ENCODE measurements around the gene GMEB2.
A peak's percentile ranks its signal among the peaks of the same experiment; 100 is the strongest.
"Not testable (repeated sequence)": the region's sequence is repeated elsewhere in the genome, so short reads cannot be mapped to it uniquely, and the experiment has no call there.

GMEB2 gene

DNA sequence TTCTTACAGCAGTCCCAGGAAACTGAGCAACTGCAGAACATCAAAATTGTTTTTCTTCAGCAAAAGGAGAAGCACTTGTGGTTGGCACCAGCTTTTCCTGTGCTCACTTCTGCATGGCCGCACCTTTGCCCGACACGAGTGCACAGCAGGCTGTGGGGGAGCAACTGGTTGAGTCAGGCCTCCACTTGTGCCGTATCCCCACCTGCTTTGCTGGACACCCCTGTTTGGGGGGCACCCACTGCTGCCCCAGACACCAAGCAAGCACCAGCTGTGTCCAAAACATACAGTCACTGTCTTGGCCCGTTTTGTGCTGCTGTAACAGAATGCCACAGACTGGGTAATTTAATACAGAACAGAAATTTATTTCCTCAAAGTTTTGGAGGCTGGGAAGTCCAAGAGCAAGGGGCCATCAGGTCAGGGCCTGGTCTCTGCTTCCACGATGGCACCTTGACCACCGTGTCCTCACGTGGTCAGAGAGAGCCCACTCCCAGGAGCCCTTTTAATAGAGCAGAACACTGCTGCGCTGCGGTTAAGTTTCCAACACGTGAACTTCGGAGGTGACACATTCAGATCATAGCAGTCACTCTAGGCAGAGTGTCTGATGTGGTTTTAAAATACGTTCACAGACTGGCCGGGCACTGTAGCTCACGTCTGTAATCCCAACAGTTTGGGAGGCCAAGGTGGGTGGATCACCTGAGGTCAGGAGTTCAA, 8.7 kb upstream of the GMEB2 start:
- no peak for DNase-seq

DNA sequence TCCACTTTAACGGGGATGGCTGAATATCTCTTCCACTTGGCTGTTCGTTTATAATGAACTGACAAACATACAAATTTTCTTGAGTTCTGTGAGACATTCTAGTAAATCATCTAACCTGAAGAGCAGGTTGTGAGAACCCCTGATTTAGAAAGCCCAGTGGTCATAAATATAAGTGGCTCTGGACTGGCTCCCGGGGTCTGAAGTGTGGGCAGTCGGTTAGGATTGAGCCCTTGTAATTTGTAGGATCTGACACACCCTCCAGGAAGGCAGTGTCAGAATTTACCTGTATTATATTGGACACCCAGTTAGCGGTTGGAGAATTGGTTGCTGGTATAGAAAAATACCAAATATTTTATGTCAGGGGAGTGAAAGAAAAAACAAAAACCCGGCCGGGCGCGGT, 6.8 kb upstream of the GMEB2 start:
- no peak for DNase-seq

DNA sequence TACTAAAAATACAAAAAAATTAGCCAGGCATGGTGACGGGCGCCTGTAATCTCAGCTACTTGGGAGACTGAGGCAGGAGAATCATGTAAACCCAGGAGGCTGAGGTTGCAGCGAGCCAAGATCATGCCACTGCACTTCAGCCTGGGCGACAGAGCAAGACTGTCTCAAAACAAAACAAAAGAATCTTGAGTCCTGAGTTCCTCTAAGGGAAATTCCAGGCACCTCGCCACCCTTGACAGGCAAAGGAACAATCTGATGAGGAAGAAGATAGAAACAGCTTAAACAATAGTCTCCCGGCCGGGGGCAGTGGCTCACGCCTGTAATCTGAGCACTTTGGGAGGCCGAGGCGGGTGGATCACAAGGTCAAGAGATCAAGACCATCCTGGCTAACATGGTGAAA, 4.5 kb upstream of the GMEB2 start:
- DNase-seq = not testable (repeated sequence)

DNA sequence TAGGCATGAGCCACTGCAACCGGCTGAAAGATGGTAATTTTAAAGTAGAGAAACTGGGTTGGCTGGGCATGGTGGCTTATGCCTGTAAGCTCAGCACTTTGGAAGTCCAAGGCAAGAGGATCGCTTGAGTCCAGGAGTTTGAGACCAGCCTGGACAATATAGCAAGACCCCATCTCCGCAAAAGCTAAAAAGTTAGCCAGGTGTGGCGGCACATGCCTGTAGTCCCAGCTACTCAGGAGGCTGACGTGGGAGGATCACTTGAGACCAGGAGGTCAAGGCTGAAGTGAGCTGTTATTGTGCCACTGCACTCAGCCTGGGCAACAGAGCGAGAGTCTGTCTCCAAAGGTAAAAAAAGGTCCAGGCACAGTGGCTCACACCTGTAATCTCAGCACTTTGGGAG, 4.1 kb upstream of the GMEB2 start:
- DNase-seq = not testable (repeated sequence)

DNA sequence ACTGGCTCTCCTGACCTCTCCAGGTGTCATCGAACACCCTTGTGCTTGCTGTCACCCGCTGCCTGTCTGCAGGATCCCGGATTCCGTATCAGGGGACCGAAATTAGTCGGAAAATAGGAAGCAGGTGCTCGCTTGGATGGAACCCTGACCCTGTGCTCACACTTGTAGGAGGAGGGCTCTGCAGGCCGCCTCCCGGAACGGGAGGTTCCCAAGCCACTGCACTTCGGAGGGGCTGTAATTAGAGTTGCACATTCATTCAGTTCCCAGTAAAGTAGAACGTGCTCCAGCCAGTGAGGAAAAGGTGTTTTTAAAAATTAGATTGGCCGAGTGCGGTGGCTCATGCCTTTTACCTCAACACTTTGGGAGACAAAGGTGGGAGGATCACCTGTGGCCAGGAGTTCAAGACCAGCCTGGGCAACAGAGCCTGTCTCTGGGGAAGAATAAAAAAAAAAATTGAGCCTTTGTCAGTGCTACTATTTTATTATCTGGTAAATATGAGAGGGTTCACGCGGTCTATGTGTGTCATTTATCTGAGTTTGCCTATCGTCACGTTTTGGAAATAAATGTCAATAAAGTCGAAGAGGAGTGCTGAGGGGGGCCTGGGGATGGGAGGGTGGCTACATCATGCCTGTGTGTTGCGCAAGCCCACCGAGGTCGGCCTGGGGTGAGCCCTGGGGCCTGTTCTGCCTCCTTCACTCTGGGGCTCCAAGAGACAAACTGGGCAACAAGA, 1.5 kb upstream of the GMEB2 start:
- DNase-seq = no peak

DNA sequence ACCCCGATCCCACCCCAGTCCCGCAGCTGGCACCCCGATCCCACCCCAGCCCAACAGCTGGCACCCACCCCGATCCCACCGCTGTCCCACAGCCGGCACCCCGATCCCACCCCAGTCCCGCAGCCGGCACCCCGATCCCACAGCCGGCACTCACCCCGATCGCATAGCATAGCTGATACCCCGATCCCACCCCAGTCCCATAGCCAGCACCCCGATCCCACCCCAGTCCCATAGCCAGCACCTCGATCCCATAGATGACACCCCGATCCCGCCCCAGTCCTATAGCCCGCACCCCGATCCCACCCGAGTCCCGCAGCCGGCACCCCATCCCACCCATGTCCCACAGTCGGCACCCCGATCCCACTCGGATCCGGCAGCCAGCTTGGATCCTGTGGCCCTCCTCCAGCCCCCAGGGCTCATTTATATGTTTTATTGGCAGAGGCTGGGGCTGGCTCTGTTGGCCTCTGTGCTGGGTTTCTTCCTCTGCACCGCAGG, 897 bp upstream of the GMEB2 start:
- DNase-seq = no peak

DNA sequence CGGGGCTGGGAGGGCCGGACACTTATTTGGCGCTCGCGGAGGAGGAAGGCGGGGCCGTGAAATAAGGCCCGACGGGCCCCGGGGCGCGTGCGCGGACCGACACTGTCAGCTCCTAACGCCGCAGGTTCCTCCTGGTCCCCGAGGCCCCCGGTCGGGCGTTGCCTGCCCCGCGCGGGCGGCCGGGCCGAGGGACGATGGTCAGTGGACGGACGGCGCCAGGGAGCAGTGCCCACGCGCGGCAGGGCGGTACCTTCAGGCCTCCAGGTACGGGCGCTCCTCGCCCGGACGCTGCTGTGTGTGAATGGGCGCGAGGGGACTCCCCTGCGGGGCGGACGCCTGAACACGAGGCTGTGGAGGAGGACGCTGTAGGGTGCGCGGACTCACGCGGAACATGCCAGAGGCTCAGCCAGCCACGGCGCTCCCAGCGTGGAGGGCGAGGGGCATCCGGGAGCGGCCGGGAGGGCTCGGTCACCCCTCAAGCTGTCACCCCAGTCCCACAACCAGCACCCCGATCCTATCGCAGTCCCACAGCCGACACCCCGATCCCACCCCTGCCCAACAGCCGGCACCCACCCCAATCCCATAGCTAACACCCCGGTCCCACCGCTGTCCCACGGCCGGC, 339 bp upstream of the GMEB2 start:
- DNase-seq = peak; percentile 96

DNA sequence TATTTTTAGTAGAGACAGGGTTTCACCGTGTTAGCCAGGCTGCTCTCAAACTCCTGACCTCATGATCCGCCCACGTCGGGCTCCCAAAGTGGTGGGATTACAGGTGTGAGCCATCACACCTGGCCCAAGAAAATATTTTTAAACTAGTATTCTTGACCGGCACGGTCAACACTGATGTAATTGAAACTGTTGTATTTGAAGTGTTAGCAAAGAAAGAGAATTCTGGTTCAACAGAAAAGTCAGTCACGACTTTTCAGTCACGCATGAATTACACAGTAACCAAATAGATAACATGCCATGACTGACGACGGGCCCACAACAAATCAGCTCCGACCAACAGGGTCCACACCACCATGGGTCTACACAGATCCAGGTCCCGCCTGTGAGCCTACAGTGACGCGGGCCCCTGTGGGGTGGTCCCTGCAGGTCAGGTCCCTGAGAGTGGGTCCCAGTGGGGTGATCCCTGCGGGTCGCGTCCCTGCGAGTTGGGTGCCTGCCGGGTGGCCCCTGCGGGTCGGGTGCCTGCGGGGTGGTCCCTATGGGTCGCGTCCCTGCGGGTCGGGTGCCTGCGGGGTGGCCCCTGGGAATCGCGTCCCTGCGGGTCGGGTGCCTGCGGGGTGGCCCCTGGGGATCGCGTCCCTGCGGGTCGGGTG, 1.0 kb downstream of the GMEB2 start:
- DNase-seq = no peak

DNA sequence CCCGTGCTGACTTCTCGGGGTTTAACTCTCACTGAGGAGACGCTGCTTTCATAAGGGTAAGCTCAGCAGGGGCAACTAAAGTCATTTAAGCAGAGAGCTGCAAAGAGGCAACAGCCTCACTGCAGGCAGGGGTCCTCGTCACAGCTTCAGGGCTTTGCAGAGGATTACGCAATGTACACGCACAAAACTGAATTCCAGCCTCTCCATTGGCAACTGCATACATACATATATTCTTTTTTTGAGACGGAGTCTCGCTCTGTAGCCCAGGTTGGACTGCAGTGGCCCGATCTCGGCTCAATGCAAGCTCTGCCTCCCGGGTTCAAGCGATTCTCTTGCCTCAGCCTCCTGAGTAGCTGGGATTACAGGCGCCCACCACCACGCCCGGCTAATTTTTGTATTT, 2.4 kb downstream of the GMEB2 start:
- DNase-seq = no peak

DNA sequence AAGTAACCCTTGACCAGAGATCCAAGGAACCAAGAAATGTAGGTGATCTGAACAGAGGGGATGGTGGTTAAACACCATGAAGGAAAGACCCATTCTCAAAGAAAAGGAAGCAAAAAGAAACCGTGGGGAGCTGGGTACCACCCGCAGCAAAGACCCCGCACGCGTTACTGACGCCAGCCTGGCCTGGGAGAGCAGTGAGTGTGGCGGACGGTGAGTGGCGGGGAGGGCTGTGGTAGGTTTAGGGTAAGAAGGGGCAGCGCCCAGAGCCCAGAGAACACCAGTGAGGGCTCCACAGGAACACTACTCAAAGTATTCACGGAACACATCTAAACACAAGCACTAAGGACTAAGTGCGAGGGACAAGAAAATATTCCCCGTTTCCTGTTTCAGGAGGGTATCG, 4.2 kb downstream of the GMEB2 start:
- no peak for DNase-seq

DNA sequence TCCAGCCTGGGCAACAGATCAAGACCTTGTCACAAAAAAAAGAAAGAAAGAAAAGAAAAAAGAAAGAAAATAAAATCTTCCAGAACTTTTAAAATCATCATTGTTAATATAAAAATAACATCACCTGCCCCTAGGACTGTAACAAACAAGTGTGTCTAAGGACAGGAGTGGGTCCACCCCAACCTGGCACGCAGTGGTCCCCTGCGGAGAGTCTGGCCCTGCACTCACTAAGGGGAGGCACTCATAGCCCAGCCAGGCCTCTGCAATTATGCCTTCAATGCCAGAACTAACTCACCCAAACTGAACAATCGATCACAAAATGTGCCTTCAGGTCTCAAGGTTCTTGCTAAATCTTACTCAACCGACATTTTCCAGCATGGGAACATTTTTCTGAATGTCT, 4.8 kb downstream of the GMEB2 start:
- no peak for DNase-seq

DNA sequence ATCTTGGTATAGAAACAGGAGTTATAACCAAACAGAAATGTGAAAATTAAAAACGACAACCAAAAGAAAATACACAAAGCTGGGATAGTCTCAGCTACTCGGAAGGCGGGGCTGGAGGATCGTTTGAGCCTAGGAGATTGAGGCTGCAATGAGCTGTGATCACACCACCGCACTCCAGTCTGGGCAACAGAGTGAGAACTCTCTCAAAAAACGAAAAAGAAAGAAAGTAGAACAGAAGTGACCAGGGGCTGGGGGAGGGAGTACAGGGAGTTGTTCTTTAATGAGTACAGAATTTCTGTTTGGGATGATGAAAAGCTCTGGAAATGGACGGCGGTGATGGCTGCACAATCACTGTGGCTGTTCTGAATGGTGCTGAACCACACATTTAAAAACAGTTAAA, 5.9 kb downstream of the GMEB2 start:
- no peak for DNase-seq

DNA sequence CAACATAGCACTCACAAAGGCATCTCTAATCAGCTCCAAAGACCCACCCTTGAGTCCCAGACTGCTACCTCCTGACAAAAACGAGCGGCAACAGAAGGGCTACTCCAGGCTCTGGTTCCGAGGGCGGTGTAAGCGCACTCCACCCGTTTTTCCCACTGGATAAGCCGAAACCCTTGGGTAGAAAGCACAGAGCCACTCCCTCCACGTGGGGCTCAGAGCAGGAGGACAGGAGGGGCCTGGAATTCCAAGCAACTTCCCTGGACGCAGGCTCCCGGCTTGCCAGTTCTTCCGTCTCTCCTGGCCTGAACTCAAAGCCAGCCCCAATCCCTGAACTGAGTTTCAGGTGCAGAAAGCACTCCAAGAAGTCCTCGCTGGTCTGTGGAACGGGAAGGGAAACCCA, 7.4 kb downstream of the GMEB2 start:
- no peak for DNase-seq

DNA sequence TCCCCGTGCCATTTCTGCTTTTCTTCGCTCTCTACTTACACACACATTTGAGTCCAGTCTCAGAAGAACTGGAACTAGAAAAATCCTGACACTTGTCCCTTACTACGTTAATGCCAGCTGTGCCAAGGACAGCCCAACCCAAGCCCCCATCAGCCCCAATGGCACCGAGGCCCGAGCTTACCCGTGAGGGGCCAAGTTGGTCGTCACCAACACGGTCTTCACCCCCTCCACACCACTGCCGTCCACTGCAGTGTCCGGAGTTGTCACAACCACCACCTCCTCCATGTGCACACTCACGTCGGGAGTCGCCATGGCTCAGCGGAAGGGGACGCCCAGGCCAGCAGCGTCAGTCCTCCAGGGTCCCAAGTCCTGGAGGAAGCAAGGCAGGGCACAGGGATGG, 7.8 kb downstream of the GMEB2 start:
- no peak for DNase-seq

DNA sequence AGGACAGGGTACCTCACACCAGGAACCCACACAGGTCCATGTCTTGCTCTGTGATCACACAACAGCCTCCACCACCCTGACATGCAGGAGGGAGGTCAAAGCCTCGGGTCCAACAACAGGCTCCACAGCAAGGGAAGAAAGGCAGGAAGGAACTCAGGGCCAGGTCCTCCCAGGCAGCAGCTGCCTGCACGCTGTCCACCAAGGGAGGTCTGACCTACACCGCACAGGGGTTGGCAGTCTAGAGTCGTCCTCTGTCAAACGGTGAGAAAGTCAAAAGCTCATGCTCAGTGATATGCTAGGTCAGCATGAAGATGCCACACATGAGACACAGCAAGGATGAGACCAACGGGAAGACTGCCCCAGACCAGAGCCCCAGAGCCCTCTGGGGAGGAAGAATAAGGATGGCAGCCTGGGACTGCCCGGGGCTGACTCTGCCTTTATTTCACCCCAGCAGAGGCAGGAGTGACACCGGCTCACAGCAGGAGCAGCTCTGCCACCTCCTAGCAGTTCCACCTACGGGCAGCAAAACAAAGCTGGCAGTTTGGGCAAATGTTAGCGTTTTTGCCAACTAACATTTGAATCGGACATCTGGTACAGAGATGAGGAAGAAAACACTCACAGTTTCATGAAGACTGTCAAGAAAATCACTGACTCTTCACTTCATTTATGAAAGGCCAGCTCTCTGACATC, 8.5 kb downstream of the GMEB2 start:
- DNase-seq = no peak

DNA sequence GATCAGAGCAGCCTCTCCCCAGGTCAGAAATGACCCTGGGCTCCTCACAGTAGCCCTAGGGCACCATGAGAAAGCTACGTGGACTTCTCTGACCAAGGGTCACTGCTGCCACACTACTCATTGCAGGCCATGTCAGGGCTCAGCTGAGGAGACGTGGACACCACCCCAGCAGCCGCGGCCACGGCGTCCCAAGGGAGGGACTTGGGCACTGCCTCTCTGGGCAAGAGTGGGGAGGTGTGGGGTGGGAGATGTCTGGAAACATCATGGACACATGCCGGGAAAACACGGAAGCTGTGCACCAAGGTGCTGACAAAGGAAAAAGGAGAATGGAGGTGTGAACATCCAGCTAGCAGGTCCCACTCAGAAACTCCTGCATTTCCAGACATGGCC, 9.0 kb downstream of the GMEB2 start:
- no peak for DNase-seq

DNA sequence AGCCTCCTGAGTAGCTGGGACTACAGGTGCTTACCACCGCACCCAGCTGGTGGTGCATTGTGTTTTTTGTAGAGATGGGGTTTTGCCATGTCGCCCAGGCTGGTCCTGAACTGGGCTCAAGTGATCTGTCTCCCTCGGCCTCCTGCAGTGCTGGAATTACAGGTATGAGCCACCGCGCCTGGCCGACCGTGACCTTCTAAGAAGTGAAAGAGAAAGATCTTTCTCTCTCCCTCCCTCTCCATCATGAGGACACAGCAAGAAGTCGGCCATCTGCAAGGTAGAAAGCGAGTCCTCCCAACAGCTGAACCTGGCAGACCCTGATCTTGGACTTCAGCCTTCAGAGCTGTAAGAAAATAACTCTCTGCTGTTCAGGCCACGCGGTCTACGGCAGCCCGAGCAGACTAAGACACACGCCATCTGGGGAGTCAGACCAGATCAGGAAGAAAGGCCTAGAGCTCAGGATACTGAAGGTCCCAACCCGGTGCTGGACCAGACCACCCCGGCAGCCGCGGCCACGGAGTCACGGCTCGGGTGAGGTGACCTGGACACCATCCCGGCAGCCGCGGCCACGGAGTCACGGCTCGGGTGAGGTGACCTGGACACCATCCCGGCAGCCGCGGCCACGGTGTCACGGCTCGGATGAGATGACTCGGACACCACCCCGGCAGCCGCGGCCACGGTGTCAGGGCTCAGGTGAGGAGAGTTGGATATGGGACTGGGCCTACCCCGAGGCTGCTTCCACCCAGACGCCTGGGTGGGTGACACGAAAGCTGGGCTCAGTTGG, 9.6 kb downstream of the GMEB2 start:
- DNase-seq = no peak

DNA sequence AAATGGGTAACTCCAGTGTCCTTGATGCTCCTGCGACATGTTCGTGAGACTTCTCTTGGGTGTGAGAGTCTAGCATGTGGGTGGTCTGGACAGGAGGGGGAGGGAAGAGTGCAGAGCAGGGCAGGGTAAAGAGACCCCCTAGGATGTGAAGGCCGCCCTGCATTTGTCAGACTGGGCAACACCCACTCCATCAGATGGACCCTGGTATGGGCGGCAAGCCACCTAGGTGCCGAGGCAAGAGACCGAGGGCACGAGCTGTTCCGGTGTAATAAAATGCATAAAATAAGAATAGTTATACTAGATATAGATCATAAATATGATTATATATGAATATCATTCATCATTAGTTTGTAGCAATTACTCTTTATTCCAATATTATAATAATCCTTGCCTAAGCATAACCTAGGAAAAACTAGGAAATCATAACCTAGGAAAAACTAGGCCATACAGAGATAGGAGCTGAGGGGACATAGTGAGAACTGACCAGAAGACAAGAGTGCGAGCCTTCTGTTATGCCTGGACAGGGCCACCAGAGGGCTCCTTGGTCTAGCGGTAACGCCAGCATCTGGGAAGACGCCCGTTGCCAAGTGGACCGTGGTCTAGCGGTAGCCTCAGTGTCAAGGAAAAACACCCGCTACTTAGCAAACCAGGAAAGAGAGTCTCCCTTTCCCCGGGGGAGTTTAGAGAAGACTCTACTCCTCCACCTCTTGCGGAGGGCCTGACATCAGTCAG, 12.9 kb downstream of the GMEB2 start:
- DNase-seq = not testable (repeated sequence)

DNA sequence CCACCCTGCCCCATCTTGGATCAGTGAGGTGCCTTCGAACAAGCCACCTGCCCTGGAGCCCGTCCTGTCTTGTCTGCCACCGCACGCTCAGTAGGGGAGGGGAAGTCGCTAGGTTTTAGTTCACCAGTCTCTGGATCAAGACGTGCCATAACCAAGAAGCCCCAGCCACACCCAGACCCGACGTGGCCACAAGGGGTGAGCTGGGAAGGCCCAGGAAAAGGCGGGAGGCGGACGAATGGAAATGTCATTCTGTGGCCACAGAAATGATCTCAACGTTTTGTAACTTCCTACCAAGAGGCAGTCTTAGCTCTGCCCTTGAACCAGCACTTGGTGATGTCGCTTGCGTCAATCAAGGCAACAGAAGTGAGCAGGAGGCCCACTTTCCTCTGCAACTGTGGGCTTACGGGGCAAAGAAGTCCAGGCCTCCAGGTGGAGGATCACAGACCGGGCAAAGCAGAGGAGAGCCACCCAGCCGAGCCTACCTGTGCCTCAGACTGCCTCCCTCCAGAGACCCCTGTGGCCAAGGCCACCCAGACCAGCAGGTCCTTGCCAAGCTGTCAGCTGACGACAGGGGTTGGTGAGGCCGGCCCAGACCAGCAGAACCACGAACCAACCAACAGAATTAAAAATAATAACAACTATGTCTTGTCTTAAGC, 14.5 kb downstream of the GMEB2 start:
- no peak for DNase-seq

DNA sequence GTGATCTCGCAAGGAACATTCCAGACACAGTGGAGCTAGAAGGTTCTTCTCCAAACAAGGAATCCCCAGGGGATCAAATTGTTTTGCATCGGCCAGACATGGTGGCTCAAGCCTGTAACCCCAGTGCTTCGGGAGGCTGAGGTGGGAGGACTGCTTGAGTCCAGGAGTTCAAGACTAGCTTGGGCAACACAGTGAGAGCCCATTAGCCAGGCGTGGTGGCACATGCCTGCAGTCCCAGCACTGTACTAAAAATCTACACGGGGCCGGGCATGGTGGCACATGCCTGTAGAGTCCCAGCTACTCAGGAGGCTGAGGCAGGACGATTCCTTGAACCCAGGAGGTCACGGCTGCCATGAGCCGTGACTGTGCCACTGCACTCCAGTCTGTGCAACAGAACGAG, 15.3 kb downstream of the GMEB2 start:
- DNase-seq = no peak

Measured in islet precursor cell (in vitro differentiated cells).